ENCODE measurements around the gene GLTPD2. TPM values are rescaled to one million over a fixed set of nuclear protein-coding genes. Genes with fewer than 3 reads are reported as not detected.

Gene GLTPD2
- total RNA-seq, 1 experiment from 2014 or later = 15.6 TPM

GRCh38 chr17:4839221-4839620, 50.5 kb downstream of the GLTPD2 start:
- Mint-ChIP-seq H3K27ac (ENCODE audit: unreplicated experiment) (peak overlapping the region; percentile 41), H3K4me3 (ENCODE audit: unreplicated experiment) (no peak overlapping the region), H3K4me1 (ENCODE audit: low read depth, unreplicated experiment) (peaks cover 20% of the 10 kb centered on the region), H3K9me3 (ENCODE audit: unreplicated experiment) (no peaks in the 10 kb centered on the region), H3K27me3 (ENCODE audit: insufficient read depth, unreplicated experiment) (no peaks in the 10 kb centered on the region), H3K36me3 (ENCODE audit: insufficient read depth, unreplicated experiment) (peaks cover 7% of the 10 kb centered on the region)
- Histone ChIP-seq H3K4me3 (ENCODE audit: low read depth, low read length) (no peak overlapping the region), H3K4me1 (peaks cover 13% of the 10 kb centered on the region), H3K27me3 (replicated peaks; ENCODE audit: control insufficient read depth, insufficient read depth, low read length) (no peaks in the 10 kb centered on the region), H3K9me3 (no peaks in the 10 kb centered on the region), H3K36me3 (ENCODE audit: control insufficient read depth, insufficient read depth, low read length) (no peaks in the 10 kb centered on the region)
- ChIA-PET CTCF (no interaction called here), POLR2A (no interaction called here)
- no TSS peak for BruUV-seq (replicated peaks)
- TF ChIP-seq, protein P1, sequence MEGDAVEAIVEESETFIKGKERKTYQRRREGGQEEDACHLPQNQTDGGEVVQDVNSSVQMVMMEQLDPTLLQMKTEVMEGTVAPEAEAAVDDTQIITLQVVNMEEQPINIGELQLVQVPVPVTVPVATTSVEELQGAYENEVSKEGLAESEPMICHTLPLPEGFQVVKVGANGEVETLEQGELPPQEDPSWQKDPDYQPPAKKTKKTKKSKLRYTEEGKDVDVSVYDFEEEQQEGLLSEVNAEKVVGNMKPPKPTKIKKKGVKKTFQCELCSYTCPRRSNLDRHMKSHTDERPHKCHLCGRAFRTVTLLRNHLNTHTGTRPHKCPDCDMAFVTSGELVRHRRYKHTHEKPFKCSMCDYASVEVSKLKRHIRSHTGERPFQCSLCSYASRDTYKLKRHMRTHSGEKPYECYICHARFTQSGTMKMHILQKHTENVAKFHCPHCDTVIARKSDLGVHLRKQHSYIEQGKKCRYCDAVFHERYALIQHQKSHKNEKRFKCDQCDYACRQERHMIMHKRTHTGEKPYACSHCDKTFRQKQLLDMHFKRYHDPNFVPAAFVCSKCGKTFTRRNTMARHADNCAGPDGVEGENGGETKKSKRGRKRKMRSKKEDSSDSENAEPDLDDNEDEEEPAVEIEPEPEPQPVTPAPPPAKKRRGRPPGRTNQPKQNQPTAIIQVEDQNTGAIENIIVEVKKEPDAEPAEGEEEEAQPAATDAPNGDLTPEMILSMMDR (IDR thresholded peaks at IDR 0.05; ENCODE audit: insufficient read depth in 1 of 2, low read depth in 1 of 2, low read length in 1 of 2, severe bottlenecking in 1 of 2, unreplicated experiment in 1 of 2) = no peak
- intact Hi-C loops (cut with micrococcal nuclease; ENCODE audit: unreplicated experiment) = no loop called here
- DNase-seq = no peak

Other genes starting within 250 kb of the GLTPD2 start
- 44.5 and 47.4 TPM in 2 replicates for gene MYBBP1A, start 233.6 kb upstream of the GLTPD2 start, total RNA-seq (2022)
- gene GGT6, start 228.4 kb upstream of the GLTPD2 start, total RNA-seq (2022) = not detected in 2 replicates
- 38.8 and 39.3 TPM in 2 replicates for gene SMTNL2, start 204.4 kb upstream of the GLTPD2 start, total RNA-seq (2022)
- gene ALOX15, start 147.3 kb upstream of the GLTPD2 start, total RNA-seq (2022) = 0.21 and 0.50 TPM in 2 replicates
- gene PELP1, start 84.8 kb upstream of the GLTPD2 start, total RNA-seq (2022) = 58.2 and 71.6 TPM in 2 replicates
- 37.1 and 37.8 TPM in 2 replicates for gene ARRB2, start 78.3 kb upstream of the GLTPD2 start, total RNA-seq (2022)
- 9.1 and 9.4 TPM in 2 replicates for gene MED11, start 57.5 kb upstream of the GLTPD2 start, total RNA-seq (2022)
- gene ZMYND15, start 49.1 kb upstream of the GLTPD2 start, total RNA-seq (2022) = 2.2 and 3.5 TPM in 2 replicates
- 44.8 and 55.3 TPM in 2 replicates for gene CXCL16, start 49.0 kb upstream of the GLTPD2 start, total RNA-seq (2022)
- 9.9 and 12.1 TPM in 2 replicates for gene TM4SF5, start 17.1 kb upstream of the GLTPD2 start, total RNA-seq (2022)
- 0.54 TPM in 1 of 2 replicates, not detected in the other for gene VMO1, start 2.6 kb upstream of the GLTPD2 start, total RNA-seq (2022)
- 133 and 136 TPM in 2 replicates for gene PSMB6, start 7.2 kb downstream of the GLTPD2 start, total RNA-seq (2022)
- gene PLD2, start 18.2 kb downstream of the GLTPD2 start, total RNA-seq (2022) = 46.5 and 47.2 TPM in 2 replicates
- 47.7 and 49.4 TPM in 2 replicates for gene MINK1, start 44.4 kb downstream of the GLTPD2 start, total RNA-seq (2022)
- 0.86 and 1.0 TPM in 2 replicates for gene C17orf107, start 110.6 kb downstream of the GLTPD2 start, total RNA-seq (2022)
- not detected in 2 replicates for gene CHRNE, start 114.1 kb downstream of the GLTPD2 start, total RNA-seq (2022)
- gene GP1BA, start 143.3 kb downstream of the GLTPD2 start, total RNA-seq (2022) = not detected in 2 replicates
- 36.5 and 40.1 TPM in 2 replicates for gene SLC25A11, start 151.1 kb downstream of the GLTPD2 start, total RNA-seq (2022)
- gene RNF167, start 151.3 kb downstream of the GLTPD2 start, total RNA-seq (2022) = 55.1 and 60.9 TPM in 2 replicates
- 367 and 416 TPM in 2 replicates for gene PFN1, start 159.6 kb downstream of the GLTPD2 start, total RNA-seq (2022)
- gene ENO3, start 162.2 kb downstream of the GLTPD2 start, total RNA-seq (2022) = 8.1 and 10.6 TPM in 2 replicates
- gene SPAG7, start 178.9 kb downstream of the GLTPD2 start, total RNA-seq (2022) = 20.5 and 23.1 TPM in 2 replicates
- gene CAMTA2, start 198.7 kb downstream of the GLTPD2 start, total RNA-seq (2022) = 16.2 and 18.8 TPM in 2 replicates
- 0.64 and 1.4 TPM in 2 replicates for gene INCA1, start 208.6 kb downstream of the GLTPD2 start, total RNA-seq (2022)
- 87.5 and 92.0 TPM in 2 replicates for gene KIF1C, start 209.0 kb downstream of the GLTPD2 start, total RNA-seq (2022)
- gene SLC52A1, start 246.5 kb downstream of the GLTPD2 start, total RNA-seq (2022) = not detected in 2 replicates